Lower leg skin (tissue), 3 donors: ENCODE results near the gene GJD2.

ENCODE experiments used
- POLR2A ChIP-seq, 2 donors: fragments of 450-650 bp; IDR thresholded peaks; one replicate each; pipeline ENCODE4 v1.6.1; 2016 to 2017; ENCODE audit warnings: antibody characterized with exemption in 2 of 2, mild to moderate bottlenecking in 1 of 2, moderate library complexity in 1 of 2
- TF ChIP-seq, protein P1 (sequence below), 3 donors: fragments of 450-650 bp; IDR thresholded peaks; one replicate each; pipeline ENCODE4 v1.5.1; 2016; ENCODE audit warnings: antibody characterized with exemption in 3 of 3, mild to moderate bottlenecking in 3 of 3, moderate library complexity in 2 of 3

DNA sequence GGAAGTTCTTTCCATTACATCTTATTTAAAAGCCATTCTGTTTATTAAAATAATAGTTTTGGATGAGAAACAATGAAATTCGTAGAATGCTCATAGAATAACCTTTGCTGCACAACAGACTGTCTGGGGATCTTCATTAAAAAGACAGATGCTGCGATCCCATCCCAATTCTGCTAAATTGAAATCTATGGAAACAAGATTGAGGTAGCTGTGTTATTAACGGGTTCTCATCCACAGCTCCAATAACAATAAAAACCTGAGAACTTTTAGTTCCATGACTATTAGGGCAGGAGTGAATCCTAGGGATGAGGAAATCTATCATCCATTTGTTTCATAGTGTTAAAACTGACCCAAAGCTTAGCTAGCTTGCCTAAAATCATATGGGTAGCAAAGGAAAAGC, 2.5 kb upstream of the GJD2 start:
- TF ChIP-seq POLR2A (IDR thresholded peaks at IDR 0.05), result no peak
- TF ChIP-seq, protein P1, sequence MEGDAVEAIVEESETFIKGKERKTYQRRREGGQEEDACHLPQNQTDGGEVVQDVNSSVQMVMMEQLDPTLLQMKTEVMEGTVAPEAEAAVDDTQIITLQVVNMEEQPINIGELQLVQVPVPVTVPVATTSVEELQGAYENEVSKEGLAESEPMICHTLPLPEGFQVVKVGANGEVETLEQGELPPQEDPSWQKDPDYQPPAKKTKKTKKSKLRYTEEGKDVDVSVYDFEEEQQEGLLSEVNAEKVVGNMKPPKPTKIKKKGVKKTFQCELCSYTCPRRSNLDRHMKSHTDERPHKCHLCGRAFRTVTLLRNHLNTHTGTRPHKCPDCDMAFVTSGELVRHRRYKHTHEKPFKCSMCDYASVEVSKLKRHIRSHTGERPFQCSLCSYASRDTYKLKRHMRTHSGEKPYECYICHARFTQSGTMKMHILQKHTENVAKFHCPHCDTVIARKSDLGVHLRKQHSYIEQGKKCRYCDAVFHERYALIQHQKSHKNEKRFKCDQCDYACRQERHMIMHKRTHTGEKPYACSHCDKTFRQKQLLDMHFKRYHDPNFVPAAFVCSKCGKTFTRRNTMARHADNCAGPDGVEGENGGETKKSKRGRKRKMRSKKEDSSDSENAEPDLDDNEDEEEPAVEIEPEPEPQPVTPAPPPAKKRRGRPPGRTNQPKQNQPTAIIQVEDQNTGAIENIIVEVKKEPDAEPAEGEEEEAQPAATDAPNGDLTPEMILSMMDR (IDR thresholded peaks at IDR 0.05), result no peak
